OCI-LY7 (cell line): Measurements from ENCODE around the gene PLXNA4. TPM values are rescaled to one million over a fixed set of nuclear protein-coding genes. Genes with fewer than 3 reads are reported as not detected.

Experiments
- BruUV-seq: library from RNA; stranded (reverse); fragments of 400-500 nt; replicated peaks from 2 replicates; lab custom pipeline; 2021; lab: Mats Ljungman, UMichigan
- CTCF ChIA-PET: fragments of 300-600 bp; sonication (Branson Sonifier 250); formaldehyde crosslinking; loops from one replicate; lab custom pipeline; 2022; ENCODE audit warnings: antibody characterized with exemption; ENCODE audit not compliant: unreplicated experiment; lab: Charles Lee
- POLR2A ChIA-PET: fragments of 300-600 bp; sonication (Branson Sonifier 250); formaldehyde crosslinking; loops from one replicate; lab custom pipeline; 2022; ENCODE audit warnings: antibody characterized with exemption; lab: Charles Lee
- DNase-seq: peaks from one replicate; pipeline ENCODE4 v3.0.0-alpha.2; 2015; ENCODE audit warnings: low spot score
- H2AFZ ChIP-seq: fragments of 200-600 bp; sonication (generic), shearing (Covaris generic); 2 replicates; pipeline ENCODE4 v1.6.1; 2014; ENCODE audit warnings: mild to moderate bottlenecking, antibody characterized with exemption, low read length, moderate library complexity
- H3K27ac ChIP-seq: fragments of 200-600 bp; sonication (generic); 2 replicates; pipeline ENCODE4 v1.5.1; 2014; ENCODE audit warnings: mixed run types, low read depth, mild to moderate bottlenecking, moderate library complexity, low read length, inconsistent platforms; ENCODE audit not compliant: poor library complexity, severe bottlenecking
- H3K36me3 ChIP-seq: fragments of 200-600 bp; sonication (generic); 2 replicates; pipeline ENCODE4 v1.6.1; 2014; ENCODE audit warnings: mild to moderate bottlenecking, antibody characterized with exemption, low read length, moderate library complexity, mixed read lengths; ENCODE audit not compliant: insufficient read depth
- H3K4me1 ChIP-seq: fragments of 200-600 bp; sonication (generic); 2 replicates; pipeline ENCODE4 v1.5.1; 2014; ENCODE audit warnings: mild to moderate bottlenecking, low read length; ENCODE audit not compliant: insufficient read depth, poor library complexity, severe bottlenecking
- H3K4me2 ChIP-seq: fragments of 200-600 bp; sonication (generic); 2 replicates; pipeline ENCODE4 v1.6.1; 2014; ENCODE audit warnings: mild to moderate bottlenecking, low read length
- H3K4me3 ChIP-seq: fragments of 200-600 bp; sonication (generic); 2 replicates; pipeline ENCODE4 v1.5.1; 2014; ENCODE audit warnings: mild to moderate bottlenecking, low read depth, low read length; ENCODE audit not compliant: poor library complexity, severe bottlenecking
- H3K79me2 ChIP-seq: fragments of 200-600 bp; sonication (generic); 2 replicates; pipeline ENCODE4 v1.6.1; 2016; ENCODE audit warnings: low read depth, mild to moderate bottlenecking, low read length, moderate library complexity, mixed read lengths; ENCODE audit not compliant: insufficient read depth
- H3K9me2 ChIP-seq: fragments of 200-600 bp; sonication (generic); 2 replicates; pipeline ENCODE4 v1.6.1; 2016; ENCODE audit warnings: mild to moderate bottlenecking, low read length, mixed read lengths; ENCODE audit not compliant: insufficient read depth
- H3K9me3 ChIP-seq: fragments of 200-600 bp; sonication (generic); 2 replicates; pipeline ENCODE4 v1.6.1; 2014; ENCODE audit warnings: mild to moderate bottlenecking, mixed run types, low read length, mixed read lengths
- H4K20me1 ChIP-seq: fragments of 200-600 bp; sonication (generic); 2 replicates; pipeline ENCODE4 v1.6.1; 2014; ENCODE audit warnings: mild to moderate bottlenecking, antibody characterized with exemption, low read length, moderate library complexity, mixed read lengths; ENCODE audit not compliant: insufficient read depth
- EZH2phosphoT487 ChIP-seq: fragments of 200-600 bp; sonication (generic); IDR thresholded peaks from 2 replicates; pipeline ENCODE4 v1.6.1; 2018; ENCODE audit warnings: low read depth, borderline replicate concordance, mild to moderate bottlenecking, mixed run types, antibody characterized with exemption, low read length, moderate library complexity, mixed read lengths
- intact Hi-C: fragments of 100-400 bp; cut with micrococcal nuclease; formaldehyde crosslinking; loops from one replicate; pipeline ENCODE4 v1.10.0; 2022; ENCODE audit not compliant: unreplicated experiment
- total RNA-seq, 2 experiments: library from RNA; depleted of rRNA in 1 of 2; stranded (reverse); fragments of >200 nt in 1 of 2; shearing (Covaris generic) in 1 of 2; gene quantifications; 2 replicates each; pipeline ENCODE4 v1.2.3, GENCODE V29; 2014 to 2022
- TF ChIP-seq, protein P1 (sequence below): fragments of 200-600 bp; sonication (generic); conservative IDR thresholded peaks from 2 replicates; pipeline ENCODE4 v1.5.1; 2014; ENCODE audit warnings: mild to moderate bottlenecking, antibody characterized with exemption, low read length, moderate library complexity, mixed read lengths

PLXNA4 gene
- total RNA-seq, 2 experiments from 2014 or later = not detected

DNA sequence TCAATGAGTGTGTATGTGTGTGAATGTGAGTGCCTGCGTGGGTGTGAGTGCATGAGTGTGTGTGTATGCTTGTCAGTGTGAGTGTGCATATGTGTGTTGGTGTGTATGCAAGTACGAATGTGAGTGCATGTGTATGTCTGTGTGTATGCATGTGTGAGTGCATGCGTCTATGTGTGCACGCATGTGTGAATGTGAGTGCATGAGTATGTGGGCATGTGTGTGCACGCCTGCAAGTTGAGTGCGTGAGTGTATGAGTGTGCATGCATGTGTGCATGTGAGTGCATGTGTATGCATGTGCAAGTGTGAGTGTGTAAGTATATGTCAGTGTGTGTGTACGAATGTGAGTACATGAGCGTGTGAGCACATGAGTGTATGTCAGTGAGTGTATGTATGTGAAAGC, 399.6 kb downstream of the PLXNA4 start:
- no peak overlapping the region for H2AFZ ChIP-seq
- H3K9me3 ChIP-seq = no peaks in the 10 kb centered on the region
- CTCF ChIA-PET = no interaction called here
- H3K4me3 ChIP-seq = no peak overlapping the region
- POLR2A ChIA-PET = no interaction called here
- no peaks in the 10 kb centered on the region for H3K79me2 ChIP-seq
- TF ChIP-seq, protein P1, sequence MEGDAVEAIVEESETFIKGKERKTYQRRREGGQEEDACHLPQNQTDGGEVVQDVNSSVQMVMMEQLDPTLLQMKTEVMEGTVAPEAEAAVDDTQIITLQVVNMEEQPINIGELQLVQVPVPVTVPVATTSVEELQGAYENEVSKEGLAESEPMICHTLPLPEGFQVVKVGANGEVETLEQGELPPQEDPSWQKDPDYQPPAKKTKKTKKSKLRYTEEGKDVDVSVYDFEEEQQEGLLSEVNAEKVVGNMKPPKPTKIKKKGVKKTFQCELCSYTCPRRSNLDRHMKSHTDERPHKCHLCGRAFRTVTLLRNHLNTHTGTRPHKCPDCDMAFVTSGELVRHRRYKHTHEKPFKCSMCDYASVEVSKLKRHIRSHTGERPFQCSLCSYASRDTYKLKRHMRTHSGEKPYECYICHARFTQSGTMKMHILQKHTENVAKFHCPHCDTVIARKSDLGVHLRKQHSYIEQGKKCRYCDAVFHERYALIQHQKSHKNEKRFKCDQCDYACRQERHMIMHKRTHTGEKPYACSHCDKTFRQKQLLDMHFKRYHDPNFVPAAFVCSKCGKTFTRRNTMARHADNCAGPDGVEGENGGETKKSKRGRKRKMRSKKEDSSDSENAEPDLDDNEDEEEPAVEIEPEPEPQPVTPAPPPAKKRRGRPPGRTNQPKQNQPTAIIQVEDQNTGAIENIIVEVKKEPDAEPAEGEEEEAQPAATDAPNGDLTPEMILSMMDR = no peak
- no peak for TF ChIP-seq EZH2phosphoT487
- H3K36me3 ChIP-seq = no peaks in the 10 kb centered on the region
- no TSS peak for BruUV-seq
- H3K27ac ChIP-seq = no peak overlapping the region
- DNase-seq = no peak
- H4K20me1 ChIP-seq = no peaks in the 10 kb centered on the region
- H3K4me2 ChIP-seq = no peak overlapping the region
- intact Hi-C loops = no loop called here
- H3K4me1 ChIP-seq = no peaks in the 10 kb centered on the region
- H3K9me2 ChIP-seq = no peaks in the 10 kb centered on the region

DNA sequence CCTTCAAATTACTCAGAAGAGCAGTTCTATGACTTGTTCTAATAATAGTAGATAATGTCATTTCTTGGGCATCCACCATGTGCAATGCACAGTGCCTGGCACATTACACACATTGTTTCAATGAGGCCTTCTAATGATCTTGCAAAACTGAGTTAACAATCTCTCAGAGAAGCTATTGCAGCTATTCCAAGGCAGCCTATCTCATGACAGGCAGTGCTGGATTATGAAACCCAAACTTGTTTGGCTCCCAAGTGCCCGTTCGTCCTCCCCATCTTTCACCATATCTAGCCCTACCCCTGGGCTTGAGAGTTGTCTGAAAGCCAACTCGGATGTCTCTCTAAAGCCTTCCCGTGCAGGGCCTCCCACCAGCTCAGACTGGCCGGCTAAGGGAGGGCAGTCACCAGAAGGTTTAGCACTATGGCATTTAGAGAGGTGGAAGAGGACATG, 405.1 kb downstream of the PLXNA4 start:
- Histone ChIP-seq H4K20me1 (no peaks in the 10 kb centered on the region), H3K9me2 (no peaks in the 10 kb centered on the region)

DNA sequence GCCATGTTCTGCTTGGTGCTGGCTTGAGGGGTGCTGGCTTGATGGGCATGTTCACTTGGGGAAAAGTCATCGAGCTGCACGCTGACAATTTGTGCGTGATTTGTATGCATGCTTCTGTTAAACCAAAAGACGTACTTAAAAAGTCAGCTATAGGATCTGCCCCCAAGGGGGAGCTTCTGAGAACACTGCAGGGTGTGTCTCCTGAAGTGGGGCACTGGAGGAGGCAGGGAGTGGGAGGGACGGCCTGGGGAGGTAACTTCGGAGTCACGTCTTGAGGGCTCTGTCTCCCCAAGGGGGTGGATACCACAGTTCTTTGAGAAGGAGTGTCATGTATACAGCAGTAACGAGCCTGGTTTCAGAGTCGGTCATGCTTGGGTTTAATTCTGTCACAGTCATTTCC, 406.5 kb downstream of the PLXNA4 start:
- TF ChIP-seq EZH2phosphoT487 = no peak
- TF ChIP-seq, protein P1 = no peak
- ChIA-PET CTCF (no interaction called here), POLR2A (no interaction called here)

More for the DNA sequence above, 405.1 kb downstream of the PLXNA4 start:
- no peak for DNase-seq
- H3K79me2 ChIP-seq = no peaks in the 10 kb centered on the region
- H3K4me2 ChIP-seq = no peak overlapping the region
- no peak overlapping the region for H2AFZ ChIP-seq
- CTCF ChIA-PET = no interaction called here
- no peaks in the 10 kb centered on the region for H3K4me1 ChIP-seq
- intact Hi-C loops = no loop called here
- H3K36me3 ChIP-seq = no peaks in the 10 kb centered on the region
- BruUV-seq = no TSS peak
- H3K4me3 ChIP-seq = no peak overlapping the region
- TF ChIP-seq, protein P1 = no peak
- no peak for TF ChIP-seq EZH2phosphoT487
- POLR2A ChIA-PET = no interaction called here
- no peak overlapping the region for H3K27ac ChIP-seq
- no peaks in the 10 kb centered on the region for H3K9me3 ChIP-seq

More for the DNA sequence above, 406.5 kb downstream of the PLXNA4 start:
- Histone ChIP-seq H3K4me3 (no peak overlapping the region), H3K36me3 (no peaks in the 10 kb centered on the region), H3K9me3 (no peaks in the 10 kb centered on the region), H3K4me1 (no peaks in the 10 kb centered on the region), H3K27ac (no peak overlapping the region), H4K20me1 (no peaks in the 10 kb centered on the region), H2AFZ (no peak overlapping the region), H3K9me2 (no peaks in the 10 kb centered on the region), H3K4me2 (no peak overlapping the region), H3K79me2 (no peaks in the 10 kb centered on the region)
- no TSS peak for BruUV-seq
- DNase-seq = no peak
- intact Hi-C loops = no loop called here
